ENCODE results near the gene PALLD. TPM values are rescaled to one million over a fixed set of nuclear protein-coding genes. Genes with fewer than 3 reads are reported as not detected.
A peak's percentile ranks its signal among the peaks of the same experiment; 100 is the strongest.

Gene PALLD
- total and polyA plus RNA-seq, 3 donors from 2014 or later, result 138 to 156 (median 146) TPM

- intact Hi-C loops (cut with DNase I; ENCODE audit: low total_unique reads), result no loop called here
- no peak overlapping the region for H3K4me3 ChIP-seq
- no peak for DNase-seq
- no peaks in the 10 kb centered on the region for H3K36me3 ChIP-seq (ENCODE audit: low read depth, missing control alignments)
- peaks cover 49% of the 10 kb centered on the region for H3K4me1 ChIP-seq
- H3K9me3 ChIP-seq, result no peaks in the 10 kb centered on the region
- TF ChIP-seq CTCF (IDR thresholded peaks at IDR 0.05), result no peak
- peak overlapping the region; percentile 9 to 90 for H3K27ac ChIP-seq
- 55 to 64% methylated on average over 8 of the region's 8 CpGs for WGBS, 2 donors
- H3K27me3 ChIP-seq, result no peaks in the 10 kb centered on the region
Observed at GRCh38 chr4:168844353-168845049, 347.6 kb downstream of the PALLD start.

GRCh38 chr4:168845897-168846296, 349.0 kb downstream of the PALLD start:
- WGBS, 2 donors, result 86 to 93% methylated on average over 2 of the region's 2 CpGs
- Histone ChIP-seq H3K27me3 (no peaks in the 10 kb centered on the region), H3K27ac (peak overlapping the region in 1 of 2 donors; percentile 90), H3K36me3 (ENCODE audit: low read depth, missing control alignments) (no peaks in the 10 kb centered on the region), H3K4me3 (no peak overlapping the region), H3K9me3 (no peaks in the 10 kb centered on the region), H3K4me1 (peaks cover 50% of the 10 kb centered on the region)
- intact Hi-C loops (cut with DNase I; ENCODE audit: low total_unique reads), result no loop called here
- DNase-seq, result no peak
- TF ChIP-seq CTCF (IDR thresholded peaks at IDR 0.05) (no peak), POLR2A (IDR thresholded peaks at IDR 0.05) (no peak)

- H3K9me3 ChIP-seq, result no peaks in the 10 kb centered on the region
- no peaks in the 10 kb centered on the region for H3K27me3 ChIP-seq
- H3K27ac ChIP-seq, result peak overlapping the region in 1 of 2 donors; percentile 90
- no peak overlapping the region for H3K4me3 ChIP-seq
- peaks cover 50% of the 10 kb centered on the region for H3K4me1 ChIP-seq
- TF ChIP-seq CTCF (IDR thresholded peaks at IDR 0.05) (no peak), POLR2A (IDR thresholded peaks at IDR 0.05) (no peak)
- H3K36me3 ChIP-seq (ENCODE audit: low read depth, missing control alignments), result no peaks in the 10 kb centered on the region
- intact Hi-C loops (cut with DNase I; ENCODE audit: low total_unique reads), result no loop called here
- WGBS, 2 donors, result 93 to 95% methylated on average over 4 of the region's 4 CpGs
- no peak for DNase-seq
Observed at GRCh38 chr4:168846414-168846813, 349.6 kb downstream of the PALLD start.

- intact Hi-C loops (cut with DNase I; ENCODE audit: low total_unique reads), result no loop called here
- peak; percentile 40 for DNase-seq
- no peaks in the 10 kb centered on the region for H3K36me3 ChIP-seq (ENCODE audit: low read depth, missing control alignments)
- H3K9me3 ChIP-seq, result no peaks in the 10 kb centered on the region
- no peak for TF ChIP-seq POLR2A (IDR thresholded peaks at IDR 0.05)
- no peak for TF ChIP-seq CTCF (IDR thresholded peaks at IDR 0.05)
- peaks cover 49% of the 10 kb centered on the region for H3K4me1 ChIP-seq
- no peak overlapping the region for H3K4me3 ChIP-seq
- H3K27ac ChIP-seq, result peak overlapping the region; percentile 83 to 90
- WGBS, 2 donors, result 16 to 42% methylated on average over 4 of the region's 4 CpGs
- no peaks in the 10 kb centered on the region for H3K27me3 ChIP-seq
Observed at GRCh38 chr4:168847771-168848502, 351.1 kb downstream of the PALLD start.

Data from testis (tissue), 3 donors.